ENCODE data around the gene MRPS26. TPM values are rescaled to one million over a fixed set of nuclear protein-coding genes. Genes with fewer than 3 reads are reported as not detected.
"Not testable (repeated sequence)": the region's sequence is repeated elsewhere in the genome, so short reads cannot be mapped to it uniquely, and the experiment has no call there.

Gene MRPS26
- total and polyA plus RNA-seq, 4 donors = 24.1 to 91.1 (median 74.0) TPM

DNA sequence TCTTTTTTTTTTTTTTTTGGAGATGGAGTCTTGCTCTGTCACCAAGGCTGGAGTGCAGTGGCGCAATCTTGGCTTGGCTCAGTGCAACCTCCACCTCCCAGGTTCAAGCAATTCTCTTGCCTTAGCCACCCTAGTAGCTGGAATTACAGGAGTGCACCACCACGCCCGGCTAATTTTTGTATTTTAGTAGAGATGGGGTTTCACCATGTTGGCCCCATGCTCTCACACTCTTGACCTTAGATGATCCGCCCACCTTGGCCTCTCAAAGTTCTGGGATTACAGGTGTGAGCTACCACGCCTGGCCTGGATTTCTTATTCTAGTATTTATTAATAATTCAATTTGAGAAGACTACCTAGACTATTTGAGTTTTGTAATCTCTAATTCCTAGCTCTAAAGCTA lies 30.6 kb upstream of the MRPS26 start:
- H3K27me3 ChIP-seq (ENCODE audit: control insufficient read depth, insufficient read depth, low read length); DNase-seq (ENCODE audit: low read depth in 4 of 6, low spot score in 6 of 6); H3K9me3 ChIP-seq (ENCODE audit: control insufficient read depth, insufficient read depth, low read length); H3K27ac ChIP-seq (ENCODE audit: low read depth, low read length); H3K4me3 ChIP-seq (ENCODE audit: low read depth, low read length); H3K4me1 ChIP-seq (ENCODE audit: control insufficient read depth, insufficient read depth, low read length): not testable (repeated sequence)
- 100% methylated on average over 1 of the region's 5 CpGs for WGBS (ENCODE audit: insufficient coverage)
- peaks cover 40% of the 10 kb centered on the region for H3K36me3 ChIP-seq (ENCODE audit: control insufficient read depth, insufficient read depth, low read length)

DNA sequence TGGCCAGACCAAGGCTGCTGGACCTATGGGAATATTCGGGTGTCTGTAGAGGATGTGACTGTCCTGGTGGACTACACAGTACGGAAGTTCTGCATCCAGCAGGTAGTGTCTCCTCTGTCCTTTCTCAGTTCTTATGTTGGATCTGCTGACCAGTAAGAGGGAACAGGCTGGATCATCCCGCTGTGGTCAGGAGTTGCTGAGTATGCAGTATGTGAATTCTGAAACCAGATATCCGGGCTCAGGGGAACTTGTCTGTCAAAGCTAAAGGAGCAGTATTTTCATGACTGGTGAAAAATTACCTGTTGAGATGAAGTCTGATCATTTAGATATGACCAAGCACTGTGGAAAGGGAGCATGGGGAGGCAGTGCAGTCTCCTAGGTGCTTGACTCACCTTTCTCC lies 24.5 kb upstream of the MRPS26 start:
- Histone ChIP-seq H3K9me3 (ENCODE audit: control insufficient read depth, insufficient read depth, low read length) (no peaks in the 10 kb centered on the region), H3K4me3 (ENCODE audit: low read depth, low read length) (no peak overlapping the region), H3K27me3 (ENCODE audit: control insufficient read depth, insufficient read depth, low read length) (no peaks in the 10 kb centered on the region), H3K4me1 (ENCODE audit: control insufficient read depth, insufficient read depth, low read length) (no peaks in the 10 kb centered on the region), H3K27ac (ENCODE audit: low read depth, low read length) (no peak overlapping the region), H3K36me3 (ENCODE audit: control insufficient read depth, insufficient read depth, low read length) (peaks cover 60% of the 10 kb centered on the region)
- no peak for DNase-seq (ENCODE audit: low read depth in 4 of 6, low spot score in 6 of 6)
- 91% methylated on average over 4 of the region's 4 CpGs for WGBS (ENCODE audit: insufficient coverage)

DNA sequence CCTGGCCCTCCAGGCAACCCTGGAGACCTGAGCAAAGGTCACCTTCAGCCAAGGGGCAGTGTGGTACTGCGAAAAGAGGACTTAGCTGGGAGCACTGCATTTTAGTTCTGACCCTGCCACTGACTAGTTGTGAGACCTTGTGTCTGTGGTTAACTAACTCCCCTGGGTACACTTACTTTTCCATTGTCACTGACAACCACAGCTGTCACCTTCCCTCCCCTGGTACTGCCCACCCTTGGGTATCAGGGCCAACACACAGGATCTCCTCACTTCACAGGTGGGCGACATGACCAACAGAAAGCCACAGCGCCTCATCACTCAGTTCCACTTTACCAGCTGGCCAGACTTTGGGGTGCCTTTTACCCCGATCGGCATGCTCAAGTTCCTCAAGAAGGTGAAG lies 24.1 kb upstream of the MRPS26 start:
- no peak overlapping the region for H3K27ac ChIP-seq (ENCODE audit: low read depth, low read length)
- no peak for DNase-seq (ENCODE audit: low read depth in 4 of 6, low spot score in 6 of 6)
- H3K9me3 ChIP-seq (ENCODE audit: control insufficient read depth, insufficient read depth, low read length) = no peaks in the 10 kb centered on the region
- H3K4me3 ChIP-seq (ENCODE audit: low read depth, low read length) = no peak overlapping the region
- H3K4me1 ChIP-seq (ENCODE audit: control insufficient read depth, insufficient read depth, low read length) = no peaks in the 10 kb centered on the region
- WGBS (ENCODE audit: insufficient coverage) = 96% methylated on average over 5 of the region's 5 CpGs
- H3K27me3 ChIP-seq (ENCODE audit: control insufficient read depth, insufficient read depth, low read length) = no peaks in the 10 kb centered on the region
- peaks cover 63% of the 10 kb centered on the region for H3K36me3 ChIP-seq (ENCODE audit: control insufficient read depth, insufficient read depth, low read length)

DNA sequence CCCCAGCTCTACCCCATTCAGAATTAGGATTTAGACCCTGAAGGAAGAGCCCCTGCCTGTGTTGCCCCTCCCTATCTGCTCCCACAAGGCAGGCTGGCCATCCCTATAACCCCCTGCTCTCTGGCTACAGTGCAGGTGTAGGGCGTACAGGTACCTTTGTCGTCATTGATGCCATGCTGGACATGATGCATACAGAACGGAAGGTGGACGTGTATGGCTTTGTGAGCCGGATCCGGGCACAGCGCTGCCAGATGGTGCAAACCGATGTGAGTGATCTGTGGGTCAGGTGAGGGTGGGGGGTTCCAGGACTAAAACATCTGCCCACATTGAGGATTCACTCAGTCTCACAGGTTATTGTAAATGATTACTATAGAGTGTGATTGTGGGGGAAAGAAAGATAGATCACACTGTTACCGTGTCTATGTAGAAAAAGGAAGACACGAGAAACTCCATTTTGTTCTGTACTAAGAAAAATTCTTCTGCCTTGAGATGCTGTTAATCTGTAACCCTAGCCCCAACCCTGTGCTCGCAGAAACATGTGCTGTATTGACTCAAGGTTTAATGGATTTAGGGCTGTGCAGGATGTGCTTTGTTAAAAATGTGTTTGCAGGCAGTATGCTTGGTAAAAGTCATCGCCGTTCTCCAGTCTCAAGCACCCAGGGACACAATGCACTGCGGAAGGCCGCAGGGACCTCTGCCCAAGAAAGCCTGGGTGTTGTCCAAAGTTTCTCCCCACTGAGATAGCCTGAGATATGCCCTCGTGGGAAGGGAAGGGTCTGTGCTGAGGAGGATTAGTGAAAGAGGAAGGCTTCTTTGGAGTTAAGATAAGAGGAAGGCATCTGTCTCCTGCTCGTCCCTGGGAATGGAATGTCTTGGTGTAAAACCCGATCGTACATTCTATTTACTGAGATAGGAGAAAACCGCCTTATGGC lies 23.0 kb upstream of the MRPS26 start:
- not testable (repeated sequence) for H3K27me3 ChIP-seq (ENCODE audit: control insufficient read depth, insufficient read depth, low read length); DNase-seq (ENCODE audit: low read depth in 4 of 6, low spot score in 6 of 6); H3K4me3 ChIP-seq (ENCODE audit: low read depth, low read length); H3K4me1 ChIP-seq (ENCODE audit: control insufficient read depth, insufficient read depth, low read length); H3K9me3 ChIP-seq (ENCODE audit: control insufficient read depth, insufficient read depth, low read length); H3K27ac ChIP-seq (ENCODE audit: low read depth, low read length)
- peaks cover 71% of the 10 kb centered on the region for H3K36me3 ChIP-seq (ENCODE audit: control insufficient read depth, insufficient read depth, low read length)
- 89% methylated on average over 12 of the region's 20 CpGs for WGBS (ENCODE audit: insufficient coverage)

DNA sequence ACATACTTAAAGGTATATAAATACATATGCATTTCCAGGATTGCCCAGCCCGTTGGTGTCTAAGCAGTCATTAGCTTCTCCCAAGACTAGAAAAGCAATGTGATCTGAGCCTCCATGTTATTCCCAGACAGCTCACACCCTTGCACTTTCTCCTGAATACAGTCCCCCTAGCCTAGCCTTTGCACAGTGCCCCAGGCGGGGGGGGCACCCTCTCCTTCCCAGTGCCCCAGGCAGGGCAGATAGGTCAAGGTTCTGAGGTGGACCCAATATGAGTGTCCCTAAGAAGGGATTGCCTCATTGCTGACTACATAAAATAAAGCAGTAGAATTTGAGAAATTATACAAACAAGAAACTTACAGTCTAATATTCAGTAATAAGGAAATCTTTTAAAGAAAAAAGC lies 17.9 kb upstream of the MRPS26 start:
- Histone ChIP-seq H3K27ac (ENCODE audit: low read depth, low read length) (no peak overlapping the region), H3K4me1 (ENCODE audit: control insufficient read depth, insufficient read depth, low read length) (no peaks in the 10 kb centered on the region), H3K4me3 (ENCODE audit: low read depth, low read length) (no peak overlapping the region), H3K36me3 (ENCODE audit: control insufficient read depth, insufficient read depth, low read length) (peaks cover 85% of the 10 kb centered on the region), H3K9me3 (ENCODE audit: control insufficient read depth, insufficient read depth, low read length) (no peaks in the 10 kb centered on the region), H3K27me3 (ENCODE audit: control insufficient read depth, insufficient read depth, low read length) (no peaks in the 10 kb centered on the region)
- DNase-seq (ENCODE audit: low read depth in 4 of 6, low spot score in 6 of 6) = no peak
- no CpG with 5 or more reads among the region's 2 CpGs for WGBS (ENCODE audit: insufficient coverage)

DNA sequence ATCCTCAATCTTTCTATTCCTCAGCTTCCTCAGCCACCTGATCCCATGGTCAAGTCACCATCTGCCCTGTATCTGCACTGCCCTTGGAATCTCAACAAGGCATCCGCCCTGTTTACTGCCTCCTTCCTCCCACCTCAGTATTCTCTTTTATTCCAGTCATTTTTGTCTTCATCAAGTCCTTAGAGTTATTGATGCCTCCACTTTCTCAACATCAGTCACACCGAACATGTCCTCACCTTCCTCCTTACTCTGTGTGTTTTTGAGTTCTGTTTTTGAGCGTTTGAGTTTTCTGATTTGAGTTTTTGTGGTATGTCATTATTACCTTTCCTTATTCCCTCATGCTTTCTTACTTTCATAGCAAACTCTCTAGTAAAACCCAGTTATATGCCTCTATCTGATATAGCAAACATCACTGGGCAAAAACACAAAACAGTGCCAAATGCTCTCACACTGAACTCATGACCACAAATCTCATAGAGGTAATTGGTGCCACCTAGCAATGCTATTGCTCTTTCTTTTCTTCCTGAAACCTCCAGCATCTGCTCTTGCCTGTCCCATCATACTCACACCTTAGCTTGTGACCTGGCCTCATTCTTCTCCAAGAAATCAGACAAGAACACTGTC lies 14.2 kb upstream of the MRPS26 start:
- peaks cover under 1% of the 10 kb centered on the region for H3K4me1 ChIP-seq (ENCODE audit: control insufficient read depth, insufficient read depth, low read length)
- no peak overlapping the region for H3K27ac ChIP-seq (ENCODE audit: low read depth, low read length)
- DNase-seq (ENCODE audit: low read depth in 4 of 6, low spot score in 6 of 6) = no peak
- no peaks in the 10 kb centered on the region for H3K27me3 ChIP-seq (ENCODE audit: control insufficient read depth, insufficient read depth, low read length)
- peaks cover 87% of the 10 kb centered on the region for H3K36me3 ChIP-seq (ENCODE audit: control insufficient read depth, insufficient read depth, low read length)
- no peaks in the 10 kb centered on the region for H3K9me3 ChIP-seq (ENCODE audit: control insufficient read depth, insufficient read depth, low read length)
- WGBS (ENCODE audit: insufficient coverage) = no CpG with 5 or more reads among the region's 3 CpGs
- H3K4me3 ChIP-seq (ENCODE audit: low read depth, low read length) = no peak overlapping the region

DNA sequence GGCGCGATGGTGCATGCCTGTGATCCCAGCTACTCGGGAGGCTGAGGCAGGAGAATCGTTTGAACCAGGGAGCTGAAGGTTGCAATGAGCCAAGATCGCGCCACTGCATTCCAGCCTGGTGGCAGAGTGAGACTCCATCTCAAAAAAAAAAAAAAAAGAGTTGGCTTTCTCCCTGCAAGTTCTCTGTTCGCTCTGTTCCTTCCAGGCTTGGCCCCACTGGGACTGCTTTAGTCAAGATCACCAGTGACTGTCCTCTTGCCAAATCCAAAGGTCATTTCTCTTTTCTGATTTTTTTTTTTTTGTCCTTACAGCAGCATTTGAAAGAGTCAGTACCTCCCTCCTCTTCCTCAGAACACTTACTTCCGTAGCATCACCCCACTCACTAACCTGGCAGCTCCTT lies 13.2 kb upstream of the MRPS26 start:
- peaks cover 5% of the 10 kb centered on the region for H3K4me1 ChIP-seq (ENCODE audit: control insufficient read depth, insufficient read depth, low read length)
- peaks cover 87% of the 10 kb centered on the region for H3K36me3 ChIP-seq (ENCODE audit: control insufficient read depth, insufficient read depth, low read length)
- WGBS (ENCODE audit: insufficient coverage) = 88% methylated on average over 8 of the region's 8 CpGs
- no peak for DNase-seq (ENCODE audit: low read depth in 4 of 6, low spot score in 6 of 6)
- no peak overlapping the region for H3K4me3 ChIP-seq (ENCODE audit: low read depth, low read length)
- no peaks in the 10 kb centered on the region for H3K9me3 ChIP-seq (ENCODE audit: control insufficient read depth, insufficient read depth, low read length)
- no peak overlapping the region for H3K27ac ChIP-seq (ENCODE audit: low read depth, low read length)
- no peaks in the 10 kb centered on the region for H3K27me3 ChIP-seq (ENCODE audit: control insufficient read depth, insufficient read depth, low read length)

DNA sequence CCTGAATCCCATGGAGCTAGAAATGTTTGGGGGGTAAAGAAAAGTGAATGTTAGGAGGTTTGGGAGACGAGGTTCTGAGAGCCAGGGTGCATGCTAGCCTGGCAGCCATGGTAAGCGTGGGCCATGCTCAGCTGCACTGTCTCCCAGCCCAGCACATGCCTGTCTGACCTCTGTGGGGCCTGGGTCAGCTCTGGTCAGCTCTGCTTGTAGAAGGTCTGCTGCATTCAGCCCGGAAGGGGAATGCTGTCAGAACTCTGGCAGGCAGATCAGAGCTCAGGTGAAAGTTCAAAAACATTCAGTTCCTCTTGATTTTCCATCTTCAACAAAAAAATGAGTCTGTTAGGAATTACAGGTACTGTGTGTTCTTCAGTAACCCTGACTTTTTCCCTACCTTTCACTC lies 8.2 kb upstream of the MRPS26 start:
- H3K36me3 ChIP-seq (ENCODE audit: control insufficient read depth, insufficient read depth, low read length) = peaks cover 69% of the 10 kb centered on the region
- H3K27me3 ChIP-seq (ENCODE audit: control insufficient read depth, insufficient read depth, low read length) = no peaks in the 10 kb centered on the region
- H3K9me3 ChIP-seq (ENCODE audit: control insufficient read depth, insufficient read depth, low read length) = no peaks in the 10 kb centered on the region
- no peak overlapping the region for H3K4me3 ChIP-seq (ENCODE audit: low read depth, low read length)
- no peak overlapping the region for H3K27ac ChIP-seq (ENCODE audit: low read depth, low read length)
- peaks cover 7% of the 10 kb centered on the region for H3K4me1 ChIP-seq (ENCODE audit: control insufficient read depth, insufficient read depth, low read length)
- no peak for DNase-seq (ENCODE audit: low read depth in 4 of 6, low spot score in 6 of 6)
- 95% methylated on average over 2 of the region's 3 CpGs for WGBS (ENCODE audit: insufficient coverage)

DNA sequence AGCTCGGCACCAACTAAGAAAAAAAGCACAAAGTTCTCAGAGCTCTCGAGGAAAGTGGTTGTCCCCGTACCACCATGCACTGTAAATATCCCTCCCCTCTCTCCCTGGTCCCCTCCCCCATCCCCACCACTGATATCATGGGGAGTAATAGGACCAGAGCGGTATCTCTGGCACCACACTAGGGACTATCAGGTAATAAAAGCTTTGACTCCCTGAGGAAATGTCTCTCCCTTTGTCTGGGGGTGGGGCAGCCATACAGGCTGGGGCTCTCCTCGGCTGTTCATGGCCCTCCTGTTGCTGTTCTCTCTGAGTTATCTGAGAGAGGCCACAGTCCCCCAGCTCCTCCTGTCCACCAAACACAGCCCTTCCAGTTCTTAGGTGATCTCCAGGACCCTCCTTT lies 7.4 kb upstream of the MRPS26 start:
- WGBS (ENCODE audit: insufficient coverage) = 50% methylated on average over 2 of the region's 5 CpGs
- no peaks in the 10 kb centered on the region for H3K9me3 ChIP-seq (ENCODE audit: control insufficient read depth, insufficient read depth, low read length)
- H3K4me1 ChIP-seq (ENCODE audit: control insufficient read depth, insufficient read depth, low read length) = peaks cover 10% of the 10 kb centered on the region
- peaks cover 68% of the 10 kb centered on the region for H3K36me3 ChIP-seq (ENCODE audit: control insufficient read depth, insufficient read depth, low read length)
- H3K27ac ChIP-seq (ENCODE audit: low read depth, low read length) = no peak overlapping the region
- DNase-seq (ENCODE audit: low read depth in 4 of 6, low spot score in 6 of 6) = no peak
- no peak overlapping the region for H3K4me3 ChIP-seq (ENCODE audit: low read depth, low read length)
- no peaks in the 10 kb centered on the region for H3K27me3 ChIP-seq (ENCODE audit: control insufficient read depth, insufficient read depth, low read length)

DNA sequence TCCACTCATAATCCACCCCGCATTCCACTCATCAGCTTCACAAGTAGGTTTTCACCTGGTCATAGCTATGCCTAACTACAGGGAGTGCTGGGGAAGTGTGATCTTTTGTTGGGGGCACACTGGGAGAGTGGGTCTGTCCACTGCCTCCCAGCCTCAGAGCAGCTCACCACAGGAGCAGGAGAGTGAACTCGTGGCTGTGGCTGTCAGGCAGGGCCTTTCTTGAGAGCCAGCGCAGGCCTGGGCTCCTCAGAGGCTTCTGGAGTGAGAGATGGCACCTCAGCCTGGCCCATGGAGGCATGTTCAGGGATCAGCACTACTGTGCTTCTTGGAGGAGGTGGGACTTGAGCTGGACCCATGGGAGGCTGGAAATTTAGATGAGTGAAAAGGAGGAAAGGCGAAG lies 6.4 kb upstream of the MRPS26 start:
- 100% methylated on average over 3 of the region's 4 CpGs for WGBS (ENCODE audit: insufficient coverage)

More for the DNA sequence above, 6.4 kb upstream of the MRPS26 start:
- Histone ChIP-seq H3K4me3 (ENCODE audit: low read depth, low read length) (no peak overlapping the region), H3K27me3 (ENCODE audit: control insufficient read depth, insufficient read depth, low read length) (no peaks in the 10 kb centered on the region), H3K4me1 (ENCODE audit: control insufficient read depth, insufficient read depth, low read length) (peaks cover 10% of the 10 kb centered on the region), H3K9me3 (ENCODE audit: control insufficient read depth, insufficient read depth, low read length) (no peaks in the 10 kb centered on the region), H3K36me3 (ENCODE audit: control insufficient read depth, insufficient read depth, low read length) (peaks cover 67% of the 10 kb centered on the region), H3K27ac (ENCODE audit: low read depth, low read length) (no peak overlapping the region)
- DNase-seq (ENCODE audit: low read depth in 4 of 6, low spot score in 6 of 6) = no peak
